Smooth muscle cell (in vitro differentiated cells): ENCODE results near the gene CCDC141. TPM values are rescaled to one million over a fixed set of nuclear protein-coding genes. Genes with fewer than 3 reads are reported as not detected.

Experiments
- DNase-seq: peaks from one replicate; lab custom pipeline; 2025; ENCODE audit not compliant: unreplicated experiment; lab: John Stamatoyannopoulos, UW
- H2AFZ ChIP-seq: fragments of 200-600 bp; sonication (generic); 2 replicates; pipeline ENCODE4 v1.6.0; 2016; ENCODE audit warnings: antibody characterized with exemption, low read depth, mild to moderate bottlenecking
- H3F3A ChIP-seq: fragments of 200-600 bp; sonication (generic); 2 replicates; pipeline ENCODE4 v1.6.0; 2017; ENCODE audit warnings: antibody characterized with exemption, low read depth
- H3K27ac ChIP-seq: fragments of 200-600 bp; sonication (generic); 2 replicates; pipeline ENCODE4 v1.5.1; 2016; ENCODE audit warnings: low read depth, mild to moderate bottlenecking
- H3K27me3 ChIP-seq: fragments of 200-600 bp; sonication (generic); 2 replicates; pipeline ENCODE4 v1.6.1; 2016; ENCODE audit warnings: low read depth, mild to moderate bottlenecking
- H3K36me3 ChIP-seq: fragments of 200-600 bp; sonication (generic); 2 replicates; pipeline ENCODE4 v1.5.1; 2016; ENCODE audit warnings: low read depth
- H3K4me1 ChIP-seq: fragments of 200-600 bp; sonication (generic); 2 replicates; pipeline ENCODE4 v1.5.1; 2016; ENCODE audit warnings: low read depth
- H3K4me2 ChIP-seq: fragments of 200-600 bp; sonication (generic); 2 replicates; pipeline ENCODE4 v1.6.0; 2016; ENCODE audit warnings: mild to moderate bottlenecking
- H3K4me3 ChIP-seq: fragments of 200-600 bp; sonication (generic); 2 replicates; pipeline ENCODE4 v1.5.1; 2016; ENCODE audit warnings: mild to moderate bottlenecking
- H3K79me2 ChIP-seq: fragments of 200-600 bp; sonication (generic); 2 replicates; pipeline ENCODE4 v1.6.0; 2016; ENCODE audit warnings: low read depth, mild to moderate bottlenecking
- H3K9ac ChIP-seq: fragments of 200-600 bp; sonication (generic); 2 replicates; pipeline ENCODE4 v1.6.0; 2016; ENCODE audit warnings: low read depth
- H3K9me3 ChIP-seq: fragments of 200-600 bp; sonication (generic); replicated peaks from 2 replicates; pipeline ENCODE4 v1.5.1; 2016; ENCODE audit warnings: low read depth
- H4K20me1 ChIP-seq: fragments of 200-600 bp; sonication (generic); 2 replicates; pipeline ENCODE4 v1.6.0; 2016; ENCODE audit warnings: low read depth
- CTCF ChIP-seq: fragments of 200-600 bp; sonication (generic); IDR thresholded peaks from 2 replicates; pipeline ENCODE4 v1.5.1; 2017; ENCODE audit warnings: borderline replicate concordance, mild to moderate bottlenecking, antibody characterized with exemption; ENCODE audit not compliant: insufficient read depth, poor library complexity, severe bottlenecking
- WGBS: methylation state at CpG from one replicate; pipeline ENCODE4 v1.1.7; 2016; ENCODE audit warnings: low lambda C conversion rate; 5-methylcytosine and 5-hydroxymethylcytosine counted together
- polyA plus RNA-seq: library from polyadenylated mRNA; unstranded; fragments of >200 nt; fragmentation: Nextera tagmentation; extraction: Ambion mirVana; gene quantifications from 2 replicates; pipeline ENCODE4 v1.2.1, GENCODE V29; 2016
- total RNA-seq: library from RNA; depleted of rRNA; stranded (reverse); fragments of >200 nt; gene quantifications from 2 replicates; pipeline ENCODE4 v1.2.3, GENCODE V29; 2014

CCDC141 gene
- total and polyA plus RNA-seq, 2 experiments from 2014 or later: 0.03 to 0.76 TPM

DNA sequence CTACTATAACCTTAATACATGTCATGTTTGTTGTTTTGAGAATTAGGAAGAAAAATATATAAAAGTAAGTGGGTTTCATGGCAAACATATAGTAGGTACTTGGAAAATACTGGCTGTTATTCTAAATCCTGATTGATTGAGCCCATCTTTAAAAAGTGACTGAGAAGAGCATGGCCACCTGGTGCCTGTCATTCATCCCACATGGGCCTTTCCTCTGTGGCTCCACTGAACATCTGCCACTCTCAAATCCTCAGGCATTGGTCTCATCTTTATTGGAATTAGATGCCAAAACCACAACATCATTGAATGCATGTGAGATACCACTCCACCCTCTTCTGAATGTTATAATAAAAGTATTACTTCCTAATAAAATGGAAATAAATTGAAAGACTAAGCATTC, 141.1 kb downstream of the CCDC141 start:
- no peak for DNase-seq
- H3K36me3 ChIP-seq: no peaks in the 10 kb centered on the region
- H3K4me2 ChIP-seq: no peak overlapping the region

DNA sequence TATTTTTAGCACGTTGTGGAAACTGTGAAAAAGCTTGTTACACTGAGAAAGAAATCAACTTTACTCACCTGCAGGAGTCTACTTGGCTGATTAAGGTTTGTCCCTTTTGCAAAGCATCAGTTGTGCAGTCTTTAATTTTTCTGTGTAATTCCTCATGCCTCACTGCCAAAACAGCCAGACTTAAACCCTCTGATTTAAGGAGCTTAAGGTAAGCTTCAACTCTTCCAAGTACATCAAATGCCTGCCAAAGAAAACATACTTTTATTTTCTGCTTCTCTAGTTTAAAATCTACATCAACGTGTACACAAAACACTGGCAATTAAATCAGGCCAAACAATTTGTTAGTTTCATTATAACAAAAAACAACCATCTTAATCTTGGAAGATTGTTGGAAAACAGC, 144.7 kb downstream of the CCDC141 start:
- H3F3A ChIP-seq: no peaks in the 10 kb centered on the region
- H4K20me1 ChIP-seq: no peaks in the 10 kb centered on the region
- no peak overlapping the region for H3K9ac ChIP-seq
- no peak for DNase-seq
- H3K36me3 ChIP-seq: no peaks in the 10 kb centered on the region
- H3K79me2 ChIP-seq: no peaks in the 10 kb centered on the region
- H3K4me3 ChIP-seq: no peak overlapping the region
- TF ChIP-seq CTCF: no peak
- 83% methylated on average over 2 of the region's 2 CpGs for WGBS
- no peaks in the 10 kb centered on the region for H3K27me3 ChIP-seq
- no peak overlapping the region for H2AFZ ChIP-seq
- no peaks in the 10 kb centered on the region for H3K4me1 ChIP-seq
- no peak overlapping the region for H3K27ac ChIP-seq
- H3K9me3 ChIP-seq: no peaks in the 10 kb centered on the region
- no peak overlapping the region for H3K4me2 ChIP-seq

More for the DNA sequence above, 141.1 kb downstream of the CCDC141 start:
- H4K20me1 ChIP-seq: no peaks in the 10 kb centered on the region
- H3K4me3 ChIP-seq: no peak overlapping the region
- H3K27me3 ChIP-seq: no peaks in the 10 kb centered on the region
- H3K79me2 ChIP-seq: no peaks in the 10 kb centered on the region
- no peak overlapping the region for H3K27ac ChIP-seq
- no peaks in the 10 kb centered on the region for H3F3A ChIP-seq
- no peaks in the 10 kb centered on the region for H3K9me3 ChIP-seq
- no peak overlapping the region for H2AFZ ChIP-seq
- TF ChIP-seq CTCF: no peak
- H3K4me1 ChIP-seq: no peaks in the 10 kb centered on the region
- no peak overlapping the region for H3K9ac ChIP-seq

DNA sequence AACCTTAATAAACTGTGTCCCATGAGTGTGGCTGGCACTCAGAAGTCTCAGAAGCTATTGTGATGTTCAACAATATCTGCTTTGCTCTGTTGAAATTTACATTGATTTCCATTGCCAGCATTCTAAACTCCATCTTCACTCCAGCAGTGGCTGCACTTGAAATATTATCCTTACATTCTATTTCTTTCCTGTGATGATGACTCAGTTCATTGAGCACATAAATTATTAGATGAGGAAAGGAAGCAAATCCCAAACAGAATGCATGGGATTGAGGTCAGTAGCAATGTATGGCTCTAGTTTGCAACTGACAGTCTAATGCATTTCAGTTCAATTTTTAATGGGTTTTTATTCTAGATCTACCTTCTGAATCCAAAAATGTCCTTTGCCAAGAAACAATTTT, 150.3 kb downstream of the CCDC141 start:
- Histone ChIP-seq H3K9ac (no peak overlapping the region), H3F3A (no peaks in the 10 kb centered on the region), H2AFZ (no peak overlapping the region), H3K4me2 (no peak overlapping the region), H3K4me1 (no peaks in the 10 kb centered on the region), H3K36me3 (no peaks in the 10 kb centered on the region), H4K20me1 (no peaks in the 10 kb centered on the region), H3K27ac (no peak overlapping the region), H3K27me3 (no peaks in the 10 kb centered on the region), H3K79me2 (no peaks in the 10 kb centered on the region), H3K4me3 (no peak overlapping the region), H3K9me3 (no peaks in the 10 kb centered on the region)
- no peak for DNase-seq
- TF ChIP-seq CTCF: no peak

DNA sequence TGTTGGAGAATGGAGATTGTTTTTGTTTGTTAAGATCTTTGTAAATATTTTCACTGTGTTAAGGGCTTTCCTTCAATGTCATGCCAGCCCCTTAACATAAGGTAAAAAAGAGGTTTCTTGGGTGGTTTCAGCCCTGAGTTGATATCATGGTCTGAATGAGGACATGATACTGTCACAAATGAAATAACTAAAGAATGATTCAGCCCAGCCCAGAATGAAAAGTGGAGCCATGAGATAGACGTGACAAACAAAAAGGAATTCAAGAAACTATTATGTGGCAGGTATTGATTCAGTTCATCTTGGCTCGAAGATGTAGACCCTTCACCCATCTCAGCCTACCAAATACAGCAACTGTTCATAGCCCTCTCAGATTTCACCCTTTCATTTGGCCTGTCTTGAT, 154.1 kb downstream of the CCDC141 start:
- Histone ChIP-seq H3K4me1 (no peaks in the 10 kb centered on the region), H4K20me1 (no peaks in the 10 kb centered on the region), H2AFZ (no peak overlapping the region), H3K36me3 (no peaks in the 10 kb centered on the region), H3K27ac (no peak overlapping the region), H3K27me3 (no peaks in the 10 kb centered on the region), H3K4me2 (no peak overlapping the region), H3F3A (no peaks in the 10 kb centered on the region), H3K79me2 (no peaks in the 10 kb centered on the region), H3K9me3 (no peaks in the 10 kb centered on the region), H3K9ac (no peak overlapping the region), H3K4me3 (no peak overlapping the region)
- no peak for DNase-seq
- no peak for TF ChIP-seq CTCF
- 85% methylated on average over 2 of the region's 2 CpGs for WGBS
